Measurements from ENCODE around the gene TMEM120B. TPM values are rescaled to one million over a fixed set of nuclear protein-coding genes. Genes with fewer than 3 reads are reported as not detected.

TMEM120B gene
- polyA plus RNA-seq, 3 donors: 6.6 to 8.4 (median 8.1) TPM

DNA sequence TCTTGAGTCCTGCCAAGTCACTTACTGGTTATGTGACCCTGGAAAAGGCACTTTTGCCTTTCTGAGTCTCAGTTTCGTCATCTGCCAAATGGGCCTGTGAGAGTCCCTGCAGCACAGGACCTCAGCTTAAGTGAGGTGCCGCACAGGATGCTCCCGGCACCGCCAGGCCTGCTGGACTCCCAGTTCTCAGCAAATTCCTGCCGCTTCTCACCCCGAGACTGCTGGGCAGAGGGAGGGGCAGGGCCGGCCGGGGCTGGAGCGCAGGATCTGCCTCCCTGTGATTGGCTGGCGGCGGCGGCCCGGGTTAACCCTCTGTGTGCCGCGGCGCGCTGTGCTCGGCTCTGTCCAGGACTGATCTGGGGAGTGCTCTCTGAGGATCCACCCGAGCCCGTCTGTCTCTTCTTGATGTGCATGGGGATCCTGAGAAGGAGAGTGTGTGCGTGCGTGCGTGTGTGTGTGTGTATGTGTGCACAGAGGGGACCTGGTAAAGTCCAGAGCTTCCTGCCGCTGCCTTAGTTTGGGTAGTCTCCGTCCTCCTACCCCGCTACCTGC, 99.8 kb downstream of the TMEM120B start:
- no peak for DNase-seq (ENCODE audit: low read depth in 3 of 3, low spot score in 2 of 3)

- no peak for DNase-seq (ENCODE audit: low read depth in 3 of 3, low spot score in 2 of 3)
These were observed 100.7 kb downstream of the TMEM120B start for GRCh38 chr12:121812921-121813896.

- DNase-seq (ENCODE audit: low read depth in 3 of 3, low spot score in 2 of 3): no peak
These were observed 101.4 kb downstream of the TMEM120B start for GRCh38 chr12:121813951-121814350.

DNA sequence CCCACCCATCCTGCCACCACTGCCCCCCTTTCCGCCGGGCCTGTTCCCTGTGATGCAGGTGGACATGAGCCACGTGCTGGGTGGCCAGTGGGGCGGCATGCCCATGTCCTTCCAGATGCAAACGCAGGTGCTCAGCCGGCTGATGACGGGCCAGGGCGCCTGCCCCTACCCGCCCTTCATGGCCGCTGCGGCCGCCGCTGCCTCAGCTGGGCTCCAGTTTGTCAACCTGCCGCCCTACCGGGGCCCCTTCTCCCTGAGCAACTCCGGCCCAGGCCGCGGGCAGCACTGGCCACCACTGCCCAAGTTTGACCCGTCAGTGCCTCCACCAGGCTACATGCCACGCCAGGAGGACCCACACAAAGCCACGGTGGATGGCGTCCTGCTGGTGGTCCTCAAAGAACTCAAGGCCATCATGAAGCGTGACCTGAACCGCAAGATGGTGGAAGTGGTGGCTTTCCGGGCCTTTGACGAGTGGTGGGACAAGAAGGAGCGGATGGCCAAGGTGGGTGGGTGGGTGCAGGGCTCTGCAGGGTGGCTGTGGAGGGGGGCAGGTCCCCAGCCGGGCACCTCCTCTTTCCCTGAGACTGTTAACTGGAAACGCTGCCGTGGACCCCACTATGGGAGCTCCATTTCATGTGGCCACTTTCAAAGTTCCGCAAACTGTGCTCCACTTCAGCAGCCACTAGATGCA, 102.0 kb downstream of the TMEM120B start:
- no peak for DNase-seq (ENCODE audit: low read depth in 3 of 3, low spot score in 2 of 3)

DNA sequence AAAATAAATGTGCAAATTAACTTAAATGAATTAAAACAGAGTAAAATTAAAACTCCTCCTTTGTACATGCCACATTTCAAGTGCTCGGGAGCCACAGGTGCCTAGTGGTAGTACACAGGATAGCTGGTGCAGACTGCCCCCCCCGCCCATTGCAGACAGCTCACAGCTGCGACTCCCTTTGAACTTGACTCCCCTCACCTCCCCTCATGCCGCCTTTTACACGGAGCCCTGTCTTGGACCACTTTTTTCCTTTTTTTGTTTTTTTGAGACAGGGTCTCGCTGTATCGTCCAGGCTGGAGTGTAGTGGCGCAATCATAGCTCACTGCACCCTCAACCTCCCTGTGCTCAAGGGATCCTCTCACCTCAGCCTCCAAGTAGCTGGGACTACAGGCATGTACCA, 102.7 kb downstream of the TMEM120B start:
- no peak for DNase-seq (ENCODE audit: low read depth in 3 of 3, low spot score in 2 of 3)

- DNase-seq (ENCODE audit: low read depth in 3 of 3, low spot score in 2 of 3): no peak
These were observed 104.5 kb downstream of the TMEM120B start for GRCh38 chr12:121816925-121817647.

GRCh38 chr12:121817648-121818043, 105.1 kb downstream of the TMEM120B start:
- DNase-seq (ENCODE audit: low read depth in 3 of 3, low spot score in 2 of 3): no peak

GRCh38 chr12:121819212-121819949, 106.8 kb downstream of the TMEM120B start:
- no peak for DNase-seq (ENCODE audit: low read depth in 3 of 3, low spot score in 2 of 3)

DNA sequence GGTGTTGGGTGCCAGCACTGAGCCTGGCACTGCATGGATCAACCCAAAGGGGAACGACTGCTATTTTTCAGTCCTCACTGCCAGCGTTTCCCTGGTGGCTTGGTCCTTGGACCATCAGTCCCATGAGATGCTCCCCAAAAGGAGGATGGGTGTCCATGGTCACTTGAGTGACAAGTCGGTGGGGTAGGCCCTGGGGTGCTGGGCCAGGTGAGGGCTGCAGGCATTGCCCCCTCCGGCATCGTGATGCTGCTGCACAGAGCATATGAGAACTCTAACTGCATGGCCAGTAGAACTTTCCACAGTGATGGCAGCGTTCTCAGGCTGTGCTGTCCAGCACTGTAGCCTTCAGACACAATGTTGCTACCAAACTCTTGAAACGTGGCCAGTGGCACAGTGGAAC, 107.5 kb downstream of the TMEM120B start:
- no peak for DNase-seq (ENCODE audit: low read depth in 3 of 3, low spot score in 2 of 3)

DNA sequence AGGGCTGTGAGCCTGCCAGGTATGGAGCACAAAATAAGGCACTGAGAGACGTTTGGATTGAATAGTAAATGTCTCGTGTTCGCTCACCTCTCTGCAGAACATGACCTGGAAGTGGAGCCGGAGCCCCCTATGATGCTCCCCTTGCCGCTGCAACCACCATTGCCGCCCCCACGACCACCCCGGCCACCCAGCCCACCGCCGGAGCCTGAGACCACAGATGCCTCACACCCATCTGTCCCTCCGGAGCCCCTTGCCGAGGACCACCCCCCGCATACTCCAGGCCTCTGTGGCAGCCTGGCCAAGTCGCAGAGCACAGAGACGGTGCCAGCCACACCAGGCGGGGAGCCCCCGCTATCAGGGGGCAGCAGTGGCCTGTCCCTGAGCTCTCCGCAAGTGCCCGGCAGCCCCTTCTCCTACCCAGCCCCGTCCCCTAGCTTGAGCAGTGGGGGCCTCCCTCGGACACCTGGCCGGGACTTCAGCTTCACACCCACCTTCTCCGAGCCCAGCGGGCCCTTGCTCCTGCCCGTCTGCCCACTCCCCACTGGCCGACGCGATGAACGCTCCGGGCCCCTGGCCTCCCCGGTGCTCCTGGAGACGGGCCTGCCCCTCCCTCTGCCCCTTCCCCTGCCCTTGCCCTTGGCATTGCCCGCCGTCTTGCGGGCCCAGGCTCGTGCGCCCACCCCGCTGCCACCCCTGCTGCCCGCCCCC, 110.0 kb downstream of the TMEM120B start:
- DNase-seq (ENCODE audit: low read depth in 3 of 3, low spot score in 2 of 3): no peak

DNA sequence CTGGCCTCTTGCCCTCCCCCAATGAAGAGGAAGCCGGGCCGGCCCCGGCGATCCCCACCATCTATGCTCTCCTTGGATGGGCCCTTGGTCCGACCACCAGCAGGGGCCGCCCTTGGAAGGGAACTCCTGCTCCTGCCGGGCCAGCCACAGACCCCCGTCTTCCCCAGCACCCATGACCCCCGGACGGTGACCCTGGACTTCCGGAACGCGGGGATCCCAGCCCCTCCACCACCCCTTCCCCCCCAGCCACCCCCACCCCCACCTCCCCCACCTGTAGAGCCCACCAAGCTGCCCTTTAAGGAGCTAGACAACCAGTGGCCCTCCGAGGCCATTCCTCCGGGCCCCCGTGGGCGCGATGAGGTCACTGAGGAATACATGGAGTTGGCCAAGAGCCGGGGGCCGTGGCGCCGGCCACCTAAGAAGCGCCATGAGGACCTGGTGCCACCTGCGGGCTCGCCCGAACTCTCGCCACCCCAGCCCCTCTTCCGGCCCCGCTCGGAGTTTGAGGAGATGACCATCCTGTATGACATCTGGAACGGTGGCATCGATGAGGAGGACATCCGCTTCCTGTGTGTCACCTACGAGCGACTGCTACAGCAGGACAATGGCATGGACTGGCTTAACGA, 110.7 kb downstream of the TMEM120B start:
- no peak for DNase-seq (ENCODE audit: low read depth in 3 of 3, low spot score in 2 of 3)

GRCh38 chr12:121823727-121824115, 111.2 kb downstream of the TMEM120B start:
- no peak for DNase-seq (ENCODE audit: low read depth in 3 of 3, low spot score in 2 of 3)

DNA sequence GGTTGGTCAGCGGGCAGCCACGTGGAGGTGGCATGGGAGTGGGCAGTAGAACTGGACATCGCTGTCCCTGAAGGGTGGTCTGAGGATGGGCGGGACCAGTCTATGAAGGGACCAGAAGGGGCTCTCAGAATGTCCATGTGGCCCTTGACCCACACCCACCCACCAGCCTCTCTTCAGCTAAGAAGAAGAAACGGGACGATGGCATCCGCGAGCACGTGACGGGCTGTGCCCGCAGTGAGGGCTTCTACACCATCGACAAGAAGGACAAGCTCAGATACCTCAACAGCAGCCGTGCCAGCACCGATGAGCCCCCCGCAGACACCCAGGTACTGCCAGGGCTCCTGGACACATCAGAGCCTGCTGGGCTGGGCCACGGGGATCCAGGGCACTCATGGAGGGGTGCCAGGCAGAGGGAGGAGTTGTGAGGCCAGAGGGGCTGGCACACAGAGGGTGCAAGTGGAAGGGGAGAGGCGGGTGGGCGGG, 112.5 kb downstream of the TMEM120B start:
- DNase-seq (ENCODE audit: low read depth in 3 of 3, low spot score in 2 of 3): no peak

DNA sequence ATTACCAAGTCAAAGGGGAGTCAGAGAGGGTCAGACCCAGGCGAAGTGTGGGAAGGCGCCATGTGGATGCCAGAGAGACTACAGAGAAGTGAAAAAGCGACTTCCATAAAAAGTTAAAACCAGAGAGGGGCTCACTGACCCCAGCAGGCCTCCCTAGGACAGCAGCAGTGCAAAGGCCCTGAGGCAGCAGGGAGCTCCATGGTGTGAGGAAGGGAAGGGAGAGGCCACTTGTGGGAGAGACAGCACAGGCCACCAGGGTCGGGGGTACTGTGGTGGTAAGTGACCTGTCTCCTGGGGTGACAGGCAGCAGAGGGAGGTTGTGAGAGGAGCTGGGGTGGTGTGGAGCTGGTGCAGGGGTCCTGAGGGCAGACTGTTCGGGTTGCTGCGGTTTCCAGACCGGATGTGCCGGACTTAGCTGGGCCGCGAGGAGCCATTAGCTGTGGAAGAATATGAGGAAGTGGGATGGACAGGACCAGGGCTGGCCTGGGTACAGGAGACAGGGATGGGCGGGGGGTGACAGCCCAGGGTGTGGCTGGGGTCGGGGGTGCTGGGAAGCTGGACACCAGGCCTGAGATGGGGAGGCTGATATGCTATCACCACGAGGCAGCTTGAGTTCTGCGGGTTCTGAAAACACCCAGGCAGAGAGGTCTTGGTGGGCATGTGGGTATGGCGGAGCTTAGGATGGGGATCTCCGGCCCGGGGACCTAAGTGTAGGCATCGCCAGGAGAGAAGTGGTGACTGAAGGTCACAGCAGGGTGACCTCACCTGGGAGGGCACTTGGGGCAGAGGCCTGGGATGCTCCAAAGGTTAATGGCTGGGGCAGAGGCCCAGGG, 114.0 kb downstream of the TMEM120B start:
- DNase-seq (ENCODE audit: low read depth in 3 of 3, low spot score in 2 of 3): no peak

GRCh38 chr12:121827351-121828099, 115.0 kb downstream of the TMEM120B start:
- DNase-seq (ENCODE audit: low read depth in 3 of 3, low spot score in 2 of 3): no peak

DNA sequence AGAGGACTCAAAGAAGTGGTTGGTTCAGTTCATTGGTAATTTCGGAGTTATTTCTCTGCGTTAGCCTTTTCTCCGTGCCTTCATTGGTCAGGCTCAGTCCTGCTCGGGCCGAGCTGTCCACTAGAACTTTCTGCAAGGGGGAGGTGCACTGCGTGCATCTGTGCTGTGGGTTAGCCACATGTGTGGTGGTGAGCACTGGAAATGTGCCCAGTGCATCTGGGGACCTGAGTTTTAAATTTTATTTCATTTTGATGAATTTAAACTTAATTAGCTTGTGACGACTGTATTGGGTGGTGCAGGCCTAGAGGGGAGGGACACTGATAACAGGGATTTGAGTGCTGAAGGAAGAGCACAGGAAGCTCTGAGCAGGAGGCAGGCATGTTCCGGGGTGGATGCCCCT, 115.8 kb downstream of the TMEM120B start:
- no peak for DNase-seq (ENCODE audit: low read depth in 3 of 3, low spot score in 2 of 3)

- DNase-seq (ENCODE audit: low read depth in 3 of 3, low spot score in 2 of 3): no peak
These were observed 116.3 kb downstream of the TMEM120B start for GRCh38 chr12:121828826-121829225.

Data from right renal cortex interstitium (tissue), 3 donors.